ENCODE data around the gene KCND2. TPM values are rescaled to one million over a fixed set of nuclear protein-coding genes. Genes with fewer than 3 reads are reported as not detected.

KCND2 gene
- total RNA-seq, 2 experiments from 2014 or later: not detected

- ChIA-PET POLR2A (no interaction called here), CTCF (no interaction called here)
- no peak for ATAC-seq
- H3K27ac Mint-ChIP-seq: no peak overlapping the region
- intact Hi-C loops (cut with micrococcal nuclease): no loop called here
- TF ChIP-seq, protein P1, sequence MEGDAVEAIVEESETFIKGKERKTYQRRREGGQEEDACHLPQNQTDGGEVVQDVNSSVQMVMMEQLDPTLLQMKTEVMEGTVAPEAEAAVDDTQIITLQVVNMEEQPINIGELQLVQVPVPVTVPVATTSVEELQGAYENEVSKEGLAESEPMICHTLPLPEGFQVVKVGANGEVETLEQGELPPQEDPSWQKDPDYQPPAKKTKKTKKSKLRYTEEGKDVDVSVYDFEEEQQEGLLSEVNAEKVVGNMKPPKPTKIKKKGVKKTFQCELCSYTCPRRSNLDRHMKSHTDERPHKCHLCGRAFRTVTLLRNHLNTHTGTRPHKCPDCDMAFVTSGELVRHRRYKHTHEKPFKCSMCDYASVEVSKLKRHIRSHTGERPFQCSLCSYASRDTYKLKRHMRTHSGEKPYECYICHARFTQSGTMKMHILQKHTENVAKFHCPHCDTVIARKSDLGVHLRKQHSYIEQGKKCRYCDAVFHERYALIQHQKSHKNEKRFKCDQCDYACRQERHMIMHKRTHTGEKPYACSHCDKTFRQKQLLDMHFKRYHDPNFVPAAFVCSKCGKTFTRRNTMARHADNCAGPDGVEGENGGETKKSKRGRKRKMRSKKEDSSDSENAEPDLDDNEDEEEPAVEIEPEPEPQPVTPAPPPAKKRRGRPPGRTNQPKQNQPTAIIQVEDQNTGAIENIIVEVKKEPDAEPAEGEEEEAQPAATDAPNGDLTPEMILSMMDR (IDR thresholded peaks at IDR 0.05): no peak
- H3K36me3 Mint-ChIP-seq (ENCODE audit: low read depth): no peaks in the 10 kb centered on the region
- H3K9me3 Mint-ChIP-seq: no peaks in the 10 kb centered on the region
- no peak overlapping the region for H3K4me3 Mint-ChIP-seq
- no peaks in the 10 kb centered on the region for H3K4me1 Mint-ChIP-seq (ENCODE audit: low read depth)
- DNase-seq: no peak
- peaks cover 3% of the 10 kb centered on the region for H3K27me3 Mint-ChIP-seq
Measured at GRCh38 chr7:120718361-120718760, 445.4 kb downstream of the KCND2 start.

DNA sequence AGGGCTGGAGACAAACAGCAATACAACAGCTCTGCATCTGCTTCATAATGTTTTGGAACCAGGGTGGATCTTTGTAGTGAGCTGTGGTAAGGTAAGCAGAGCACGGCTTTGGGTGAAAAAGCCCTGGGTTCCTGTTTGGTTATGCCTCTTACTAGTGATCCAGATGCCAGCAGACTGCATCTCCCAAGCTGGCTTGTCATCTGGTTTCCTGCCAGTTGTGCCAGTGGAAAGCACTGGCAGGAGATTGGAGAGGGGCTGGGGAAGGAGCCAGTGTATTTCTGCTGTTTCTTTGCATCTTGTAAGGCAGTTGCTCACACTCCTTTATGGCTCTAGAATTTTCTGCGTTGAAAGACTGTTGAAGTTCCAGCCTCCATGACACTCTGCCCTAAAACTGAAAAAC lies 447.3 kb downstream of the KCND2 start:
- H3K4me1 Mint-ChIP-seq (ENCODE audit: low read depth): no peaks in the 10 kb centered on the region
- DNase-seq (no peak), ATAC-seq (no peak)
- ChIA-PET CTCF (no interaction called here), POLR2A (no interaction called here)
- H3K27ac Mint-ChIP-seq: no peak overlapping the region
- no peak overlapping the region for H3K4me3 Mint-ChIP-seq
- no peaks in the 10 kb centered on the region for H3K9me3 Mint-ChIP-seq
- peaks cover 3% of the 10 kb centered on the region for H3K27me3 Mint-ChIP-seq
- TF ChIP-seq, protein P1 (IDR thresholded peaks at IDR 0.05): no peak
- intact Hi-C loops (cut with micrococcal nuclease): no loop called here
- H3K36me3 Mint-ChIP-seq (ENCODE audit: low read depth): no peaks in the 10 kb centered on the region

DNA sequence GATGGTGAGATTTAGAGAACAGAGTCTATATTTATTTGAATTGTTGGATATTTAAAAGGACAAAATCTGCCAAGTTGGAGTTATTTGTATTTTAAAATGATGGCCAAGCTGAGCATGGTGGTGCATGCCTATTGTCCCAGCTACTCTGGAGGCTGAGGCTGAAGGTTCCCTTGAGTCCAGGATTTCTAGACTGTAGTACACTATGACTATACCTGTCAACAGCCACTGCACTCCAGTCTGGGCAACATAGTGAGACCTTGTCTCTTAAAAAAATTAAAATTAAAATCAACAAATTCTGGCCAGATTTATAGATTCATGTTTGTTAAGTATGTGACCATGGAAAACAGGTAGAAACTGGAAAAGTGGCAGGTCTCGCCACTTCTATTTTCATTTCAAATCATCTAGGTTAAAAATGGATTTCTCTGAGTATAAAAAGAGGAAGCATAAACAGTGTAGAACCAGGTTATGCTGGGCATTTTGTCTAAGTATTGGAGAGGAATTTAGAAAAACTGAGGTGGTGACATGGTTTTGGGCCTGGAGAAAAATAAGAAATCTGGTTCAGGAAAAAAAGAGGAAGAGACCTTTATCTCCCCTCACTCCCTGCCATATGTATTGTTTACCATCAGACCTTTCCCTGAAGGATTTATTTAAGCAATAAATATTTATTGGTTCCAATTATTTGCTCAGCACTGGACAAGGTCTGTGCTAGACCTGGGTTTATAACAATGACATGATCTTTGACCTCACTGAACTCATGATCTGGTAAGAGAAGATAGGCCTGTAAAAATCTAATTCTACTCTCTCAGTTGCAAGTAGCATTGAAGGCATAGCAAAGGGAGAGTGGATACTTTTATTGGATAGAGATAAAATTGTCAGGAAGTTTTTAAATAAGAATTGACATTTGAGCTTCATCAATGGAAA lies 450.8 kb downstream of the KCND2 start:
- DNase-seq: no peak
- no peak for ATAC-seq
- Mint-ChIP-seq H3K9me3 (no peaks in the 10 kb centered on the region), H3K4me3 (no peak overlapping the region), H3K27ac (no peak overlapping the region), H3K36me3 (ENCODE audit: low read depth) (no peaks in the 10 kb centered on the region), H3K27me3 (no peaks in the 10 kb centered on the region), H3K4me1 (ENCODE audit: low read depth) (no peaks in the 10 kb centered on the region)
- intact Hi-C loops (cut with micrococcal nuclease): no loop called here
- TF ChIP-seq, protein P1 (IDR thresholded peaks at IDR 0.05): no peak
- ChIA-PET CTCF (interaction anchor here (1.2 to 1.4 kb wide), 2 partner anchors 13 to 23 kb away, joined by 3 to 4 read pairs; no protein-coding TSS in a partner anchor), POLR2A (no interaction called here)

DNA sequence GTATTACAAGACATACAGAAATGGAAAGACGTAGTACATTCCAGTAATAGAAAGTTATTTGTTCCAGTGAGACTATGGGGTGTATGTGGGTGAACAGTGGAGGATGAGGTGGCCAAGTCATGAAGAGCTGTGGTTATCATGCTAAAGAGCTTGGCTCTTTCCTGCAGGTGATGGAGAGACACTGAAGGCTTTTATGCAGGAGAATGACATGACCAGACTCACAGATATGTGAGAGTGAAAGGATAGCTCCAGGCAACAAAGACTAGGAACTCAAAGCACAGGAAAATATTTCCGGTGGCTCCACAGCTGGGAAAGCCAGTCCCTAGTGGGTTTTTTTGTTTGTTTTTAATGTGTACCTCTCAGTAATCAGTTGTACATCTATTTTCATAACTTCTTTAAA lies 451.5 kb downstream of the KCND2 start:
- CTCF ChIA-PET: interaction anchor here (1.2 to 1.4 kb wide), 2 partner anchors 14 to 22 kb away, joined by 3 to 4 read pairs; no protein-coding TSS in a partner anchor
- no peak for ATAC-seq
- Mint-ChIP-seq H3K4me3 (no peak overlapping the region), H3K27me3 (no peaks in the 10 kb centered on the region), H3K4me1 (ENCODE audit: low read depth) (no peaks in the 10 kb centered on the region), H3K27ac (no peak overlapping the region), H3K9me3 (no peaks in the 10 kb centered on the region), H3K36me3 (ENCODE audit: low read depth) (no peaks in the 10 kb centered on the region)
- TF ChIP-seq, protein P1 (IDR thresholded peaks at IDR 0.05): no peak
- DNase-seq: no peak
- POLR2A ChIA-PET: no interaction called here
- intact Hi-C loops (cut with micrococcal nuclease): no loop called here

DNA sequence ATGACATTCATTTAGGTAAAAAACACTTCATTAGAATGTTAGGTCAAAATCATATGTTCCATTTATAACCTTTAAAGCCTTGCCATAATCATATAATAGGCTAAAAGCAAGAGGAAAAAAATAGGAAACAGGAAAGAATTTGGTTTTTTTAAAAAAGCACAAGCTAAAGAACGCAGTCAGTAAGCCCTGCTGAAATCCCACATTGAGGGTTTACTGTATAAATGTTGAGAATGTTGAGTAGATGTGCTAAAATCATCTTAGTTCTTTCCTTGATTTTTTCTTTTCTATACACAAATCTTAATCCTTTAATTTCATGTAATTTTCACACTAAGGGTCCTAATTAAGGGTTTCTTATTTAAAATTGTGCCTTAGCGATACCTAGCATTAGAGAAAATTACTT lies 452.0 kb downstream of the KCND2 start:
- no peaks in the 10 kb centered on the region for H3K36me3 Mint-ChIP-seq (ENCODE audit: low read depth)
- H3K27me3 Mint-ChIP-seq: no peaks in the 10 kb centered on the region
- CTCF ChIA-PET: interaction anchor here (1.2 to 2.4 kb wide), 6 partner anchors 12 to 789 kb away, joined by 3 to 7 read pairs (median 4); no protein-coding TSS in a partner anchor
- no peak for ATAC-seq
- no peak overlapping the region for H3K27ac Mint-ChIP-seq
- no peaks in the 10 kb centered on the region for H3K9me3 Mint-ChIP-seq
- intact Hi-C loops (cut with micrococcal nuclease): no loop called here
- no peaks in the 10 kb centered on the region for H3K4me1 Mint-ChIP-seq (ENCODE audit: low read depth)
- no peak overlapping the region for H3K4me3 Mint-ChIP-seq
- POLR2A ChIA-PET: no interaction called here
- no peak for DNase-seq
- TF ChIP-seq, protein P1 (IDR thresholded peaks at IDR 0.05): no peak

Measured in activated CD8-positive, alpha-beta T cell treated with anti-CD3 and anti-CD28 coated beads for 36 hours (primary cell).